K562 (cell line): ENCODE data around the gene ADAMTSL3. TPM values are rescaled to one million over a fixed set of nuclear protein-coding genes. Genes with fewer than 3 reads are reported as not detected.

Experiments
- ATAC-seq: fragments of 200-7000 bp; cut with Tn5 transposase; 3 replicates; pipeline ENCODE4 v1.9.1; 2020; ENCODE audit warnings: moderate library complexity
- BruUV-seq: library from RNA; stranded (reverse); fragments of 400-500 nt; replicated peaks from 2 replicates; lab custom pipeline; 2021; lab: Mats Ljungman, UMichigan
- CTCF ChIA-PET: fragments of 300-600 bp; formaldehyde crosslinking; extraction: SDS; loops from one replicate; lab custom pipeline; 2021; ENCODE audit warnings: low intra/inter-chr PET ratio; lab: Yijun Ruan, JAX
- POLR2A ChIA-PET: fragments of 300-600, 350-650 bp; sonication (Branson Sonifier 250); formaldehyde crosslinking; extraction: SDS; loops from one replicate; lab custom pipeline; 2021; ENCODE audit warnings: antibody characterized with exemption, inconsistent platforms; lab: Yijun Ruan, JAX
- DNase-seq, 4 experiments: peaks; one replicate each; pipeline versions ENCODE4 v3.0.0 to v3.0.0-alpha.2; 2011 to 2018; ENCODE audit warnings: low spot score in 3 of 4, mixed read lengths in 3 of 4; ENCODE audit errors: extremely low read depth in 1 of 4
- FAIRE-seq: peaks from 2 replicates; lab custom pipeline; 2011; peaks lifted over from hg19 to GRCh38; lab: Jason Lieb, UNC
- H2AFZ ChIP-seq: 2 replicates; pipeline ENCODE4 v1.6.0; 2011; ENCODE audit warnings: low read depth, low read length, control low read depth, inconsistent platforms
- H3K27ac ChIP-seq: fragments of 200-600 bp; 3 replicates; pipeline ENCODE4 v1.8.0; 2011; ENCODE audit warnings: low read depth, mild to moderate bottlenecking, control low read depth, inconsistent platforms, low read length, moderate library complexity, mixed read lengths; ENCODE audit errors: extremely low read depth
- H3K27me3 ChIP-seq, 2 experiments: fragments of 300-600 bp in 1 of 2; 2 replicates in 1 of 2; 3 replicates in 1 of 2; pipeline versions ENCODE4 v1.6.0 to v1.8.0; 2011; ENCODE audit warnings: inconsistent platforms in 2 of 2, low read length in 2 of 2, mild to moderate bottlenecking in 1 of 2, mixed read lengths in 1 of 2, moderate library complexity in 1 of 2; ENCODE audit not compliant: control insufficient read depth in 2 of 2, insufficient read depth in 2 of 2
- H3K36me3 ChIP-seq: fragments of 300-600 bp; 3 replicates; pipeline ENCODE4 v1.8.0; 2011; ENCODE audit warnings: mild to moderate bottlenecking, low read length, inconsistent platforms; ENCODE audit not compliant: control insufficient read depth, insufficient read depth
- H3K4me1 ChIP-seq, 2 experiments: fragments of 200-600 bp in 1 of 2; replicated peaks in 1 of 2; 2 replicates in 1 of 2; 3 replicates in 1 of 2; pipeline versions ENCODE4 v1.5.1 to v1.8.0; 2011; ENCODE audit warnings: inconsistent platforms in 2 of 2, low read length in 2 of 2, mild to moderate bottlenecking in 1 of 2, mixed read lengths in 1 of 2, moderate library complexity in 1 of 2; ENCODE audit not compliant: control insufficient read depth in 2 of 2, insufficient read depth in 2 of 2
- H3K4me2 ChIP-seq: 2 replicates; pipeline ENCODE4 v1.6.1; 2011; ENCODE audit warnings: low read length, control low read depth, inconsistent platforms, mixed read lengths; ENCODE audit not compliant: insufficient read depth
- H3K4me3 ChIP-seq: fragments of 200-600 bp; sonication (generic), shearing (Covaris generic); 2 replicates; pipeline ENCODE4 v1.5.1; 2016; ENCODE audit warnings: control low read depth, inconsistent platforms
- H3K79me2 ChIP-seq: fragments of 200-600 bp; 3 replicates; pipeline ENCODE4 v1.8.0; 2011; ENCODE audit warnings: low read length, inconsistent platforms; ENCODE audit not compliant: control insufficient read depth, insufficient read depth
- H3K9ac ChIP-seq, 2 experiments: 2 replicates each; pipeline versions ENCODE4 v1.6.0 to v1.6.1; 2011; ENCODE audit warnings: low read depth in 2 of 2, low read length in 2 of 2, control low read depth in 1 of 2, inconsistent platforms in 1 of 2, mild to moderate bottlenecking in 1 of 2, mixed read lengths in 1 of 2; ENCODE audit not compliant: insufficient read depth in 1 of 2
- H3K9me1 ChIP-seq: one replicate; pipeline ENCODE4 v1.6.0; 2011; ENCODE audit warnings: inconsistent platforms, mild to moderate bottlenecking, low read length, moderate library complexity; ENCODE audit not compliant: control insufficient read depth, insufficient read depth
- H3K9me3 ChIP-seq: replicated peaks from 2 replicates; pipeline ENCODE4 v1.5.1; 2011; ENCODE audit warnings: low read depth, low read length, inconsistent platforms; ENCODE audit not compliant: control insufficient read depth, insufficient read depth
- H4K20me1 ChIP-seq: replicated peaks from 2 replicates; pipeline ENCODE4 v1.6.1; 2011; ENCODE audit warnings: low read length, inconsistent platforms, mixed read lengths; ENCODE audit not compliant: control insufficient read depth, insufficient read depth
- BCL6 ChIP-seq: fragments of 250-450 bp; sonication (Bioruptor Pico); IDR thresholded peaks from 2 replicates; pipeline ENCODE4 v1.4.0; 2020
- ETS2 ChIP-seq: IDR thresholded peaks from 2 replicates; pipeline ENCODE4 v1.6.1; 2016; ENCODE audit warnings: borderline replicate concordance, missing genetic modification characterization, mild to moderate bottlenecking, moderate library complexity, missing compliant biosample characterization; ENCODE audit not compliant: poor library complexity, severe bottlenecking
- FIP1L1 ChIP-seq: fragments of 200-400 bp; formaldehyde crosslinking; IDR thresholded peaks from 2 replicates; pipeline ENCODE4 v1.6.1; 2018; ENCODE audit warnings: mild to moderate bottlenecking, low read depth, low read length; ENCODE audit not compliant: poor library complexity, severe bottlenecking
- HDAC3 ChIP-seq: fragments of 450-650 bp; IDR thresholded peaks from 2 replicates; pipeline ENCODE4 v1.6.1; 2018; ENCODE audit warnings: borderline replicate concordance, mild to moderate bottlenecking, moderate library complexity; ENCODE audit not compliant: partially characterized antibody
- HMBOX1 ChIP-seq: sonication (generic); IDR thresholded peaks from 2 replicates; pipeline ENCODE4 v1.6.1; 2016
- HOXB6 ChIP-seq: fragments of 250-450 bp; sonication (Bioruptor Pico); IDR thresholded peaks from 2 replicates; pipeline ENCODE4 v1.5.1; 2022; ENCODE audit warnings: mild to moderate bottlenecking, borderline replicate concordance
- KLF6 ChIP-seq: fragments of 250-450 bp; sonication (Bioruptor Pico); IDR thresholded peaks from 2 replicates; pipeline ENCODE4 v1.4.0; 2020; ENCODE audit warnings: mild to moderate bottlenecking, moderate library complexity, borderline replicate concordance
- MCM5 ChIP-seq: fragments of 450-650 bp; IDR thresholded peaks from 2 replicates; pipeline ENCODE4 v1.6.1; 2016; ENCODE audit warnings: low read depth
- MYNN ChIP-seq, 2 experiments: sonication (generic); formaldehyde crosslinking in 1 of 2; IDR thresholded peaks; 2 replicates each; pipeline versions ENCODE4 v1.5.0 to v1.6.1; 2016 to 2020; ENCODE audit warnings: antibody characterized with exemption in 1 of 2, missing genetic modification reagents in 1 of 2
- PHB2 ChIP-seq: fragments of 450-650 bp; IDR thresholded peaks from 2 replicates; pipeline ENCODE4 v1.6.1; 2017; ENCODE audit warnings: low read depth
- SMARCE1 ChIP-seq: fragments of 450-650 bp; IDR thresholded peaks from 2 replicates; pipeline ENCODE4 v1.7.1; 2016; ENCODE audit warnings: mild to moderate bottlenecking
- ZNF133 ChIP-seq: fragments of 250-450 bp; sonication (Bioruptor Pico); IDR thresholded peaks from 2 replicates; pipeline ENCODE4 v1.4.0; 2020; ENCODE audit warnings: mild to moderate bottlenecking
- ZNF589 ChIP-seq: fragments of 200-800 bp; sonication (Bioruptor generic); IDR thresholded peaks from 2 replicates; pipeline ENCODE4 v1.6.1; 2016; ENCODE audit warnings: low read depth, missing genetic modification characterization, missing compliant biosample characterization
- WGBS: fragments of 100-300 bp; shearing (Covaris generic); methylation state at CpG from one replicate; pipeline ENCODE4 v1.1.6; 2016; ENCODE audit warnings: low coverage, mixed read lengths; ENCODE audit not compliant: insufficient coverage; ENCODE audit errors: missing lambda C conversion rate; 5-methylcytosine and 5-hydroxymethylcytosine counted together
- in situ Hi-C: fragments of 300-500 bp; cut with MboI; formaldehyde crosslinking; loops from 4 replicates; pipeline ENCODE4 v1.15.0; 2018; ENCODE audit warnings: inconsistent platforms, mixed read lengths
- intact Hi-C: fragments of 100-400 bp; cut with micrococcal nuclease; formaldehyde crosslinking; loops from 2 replicates; pipeline ENCODE4 v1.14.2; 2022
- polyA plus RNA-seq, 8 experiments: library from polyadenylated mRNA; depleted of rRNA in 4 of 8; stranded (reverse) in 5 of 8; unstranded in 3 of 8; fragments of >200 nt; fragmentation: Nextera tagmentation in 2 of 8; fragmentation: Illumina TruSeq in 1 of 8; extraction: Ambion mirVana in 2 of 8; extraction: Trizol in 1 of 8; gene quantifications; 2 replicates each; pipeline versions ENCODE4 v1.2.1 to v1.2.3, GENCODE V29; 2011 to 2014; ENCODE audit warnings: inconsistent platforms in 1 of 8, missing spikeins in 1 of 8
- total RNA-seq, 7 experiments: library from RNA; depleted of rRNA in 6 of 7; stranded (reverse); fragments of >200 nt in 6 of 7; fragmentation: Illumina TruSeq in 2 of 7; extraction: Trizol in 2 of 7; gene quantifications; 2 replicates each; pipeline versions ENCODE4 v1.2.1 to v1.2.3, GENCODE V29; 2011 to 2021; ENCODE audit warnings: low replicate concordance in 1 of 7
- TF ChIP-seq, protein P1 (sequence below), 2 experiments: IDR thresholded peaks in 1 of 2; conservative IDR thresholded peaks in 1 of 2; 2 replicates each; pipeline ENCODE4 v1.6.1; 2016; ENCODE audit warnings: low read depth in 2 of 2, mild to moderate bottlenecking in 1 of 2, missing compliant biosample characterization in 1 of 2, missing genetic modification characterization in 1 of 2, moderate library complexity in 1 of 2

Gene ADAMTSL3
- total and polyA plus RNA-seq, 9 of the 15 experiments (the other 6 are each of a cell fraction or from before 2014, with no cell fraction given), result 0.01 to 0.18 (median 0.07) TPM; not detected in 3

DNA sequence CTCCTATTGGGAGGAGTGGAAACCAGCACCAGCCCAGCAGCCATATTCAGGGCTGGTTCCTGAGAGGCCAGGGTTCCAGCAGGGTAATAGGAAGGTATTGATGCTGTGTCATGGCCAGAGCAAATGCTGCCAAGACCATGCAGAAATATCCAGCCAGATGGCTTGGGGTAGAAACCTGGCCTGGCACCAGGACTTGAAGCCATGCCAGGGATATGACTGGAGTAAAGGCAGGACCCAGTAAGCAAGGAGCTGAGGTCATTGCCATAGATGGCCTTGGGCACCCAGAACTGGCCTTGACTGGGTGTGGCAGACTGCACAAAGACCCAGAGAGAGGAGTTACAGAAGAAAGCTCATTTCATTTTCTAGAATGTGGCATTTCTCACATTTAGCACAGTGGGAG lies 324.1 kb downstream of the ADAMTSL3 start (continued):
- TF ChIP-seq MCM5 (no peak), MYNN (IDR thresholded peaks at IDR 0.05) (no peak), MYNN (CRISPR knock-in tag; IDR thresholded peaks at IDR 0.05) (no peak), HMBOX1 (no peak), SMARCE1 (no peak), ETS2 (no peak), HOXB6 (CRISPR knock-in tag) (no peak), KLF6 (CRISPR knock-in tag) (no peak), BCL6 (CRISPR knock-in tag) (no peak)

DNA sequence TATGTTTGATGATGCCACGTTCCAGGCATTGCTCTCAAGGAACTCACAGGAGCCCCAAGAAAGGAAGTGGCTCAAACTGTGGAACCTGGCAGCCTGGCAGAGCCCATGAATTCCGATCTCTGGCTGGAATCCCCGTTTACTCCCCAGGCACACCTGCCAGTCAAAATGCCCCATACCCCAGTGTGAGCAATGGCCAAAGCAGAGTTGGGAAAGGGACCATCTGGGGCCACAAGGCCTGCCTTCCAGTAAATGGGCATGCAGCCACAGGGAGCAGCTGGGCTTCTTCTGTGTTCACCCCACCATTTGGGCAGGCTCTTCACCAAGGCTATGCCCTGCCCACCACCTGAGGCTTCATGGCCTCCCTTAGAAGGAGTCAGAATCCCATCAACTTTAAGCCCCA lies 324.7 kb downstream of the ADAMTSL3 start:
- Histone ChIP-seq H3K4me3 (no peak overlapping the region), H2AFZ (no peak overlapping the region), H3K36me3 (no peaks in the 10 kb centered on the region), H4K20me1 (no peaks in the 10 kb centered on the region), H3K27me3 (peaks cover 0 to 8% of the 10 kb centered on the region in 2 experiments; a peak in 2 of 5 replicates), H3K4me1 (no peaks in the 10 kb centered on the region; a peak in 1 of 5 replicates)
- no peak for DNase-seq
- intact Hi-C loops, result no loop called here
- CTCF ChIA-PET, result no interaction called here
- FAIRE-seq, result no peak
- no TSS peak for BruUV-seq
- 0% methylated on average over 3 of the region's 3 CpGs for WGBS
- no peak for TF ChIP-seq ZNF133 (CRISPR knock-in tag)
- no peak for TF ChIP-seq ZNF589 (CRISPR knock-in tag)
- TF ChIP-seq, protein P1, sequence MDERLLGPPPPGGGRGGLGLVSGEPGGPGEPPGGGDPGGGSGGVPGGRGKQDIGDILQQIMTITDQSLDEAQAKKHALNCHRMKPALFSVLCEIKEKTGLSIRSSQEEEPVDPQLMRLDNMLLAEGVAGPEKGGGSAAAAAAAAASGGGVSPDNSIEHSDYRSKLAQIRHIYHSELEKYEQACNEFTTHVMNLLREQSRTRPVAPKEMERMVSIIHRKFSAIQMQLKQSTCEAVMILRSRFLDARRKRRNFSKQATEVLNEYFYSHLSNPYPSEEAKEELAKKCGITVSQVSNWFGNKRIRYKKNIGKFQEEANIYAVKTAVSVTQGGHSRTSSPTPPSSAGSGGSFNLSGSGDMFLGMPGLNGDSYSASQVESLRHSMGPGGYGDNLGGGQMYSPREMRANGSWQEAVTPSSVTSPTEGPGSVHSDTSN (CRISPR knock-in tag; IDR thresholded peaks at IDR 0.05; ENCODE audit: low read depth), result no peak
- TF ChIP-seq, protein P1 (tag; conservative IDR thresholded peaks at IDR 0.05; ENCODE audit: low read depth), result no peak
- no peak for TF ChIP-seq PHB2
- TF ChIP-seq HDAC3, result no peak
- no peak for TF ChIP-seq FIP1L1
- TF ChIP-seq, all 486 proteins: peak for 0
- no peak for ATAC-seq
- no peaks in the 10 kb centered on the region for H3K79me2 ChIP-seq
- H3K9me3 ChIP-seq, result no peaks in the 10 kb centered on the region
- POLR2A ChIA-PET, result no interaction called here
- no peak overlapping the region for H3K27ac ChIP-seq
- no peak overlapping the region for H3K9ac ChIP-seq
- H3K9me1 ChIP-seq, result no peaks in the 10 kb centered on the region
- in situ Hi-C loops, result no loop called here
- H3K4me2 ChIP-seq, result no peak overlapping the region
